Retinal pigment epithelial cell (primary cell): ENCODE measurements around the gene DTX1.

Experiments used
- DNase-seq: peaks from one replicate; pipeline ENCODE4 v3.0.0-alpha.2; 2010; ENCODE audit warnings: low read depth
- H3K4me3 ChIP-seq: 2 replicates; pipeline ENCODE4 v1.5.1; 2011; ENCODE audit warnings: mild to moderate bottlenecking, low read length, control low read depth, moderate library complexity
- CTCF ChIP-seq: conservative IDR thresholded peaks from 2 replicates; pipeline ENCODE4 v1.5.1; 2011; ENCODE audit warnings: low read depth, low read length, control low read depth, inconsistent platforms

DTX1 gene

GRCh38 chr12:113071135-113072112 is 14.9 kb downstream of the DTX1 start:
- DNase-seq = no peak
- H3K4me3 ChIP-seq = no peak overlapping the region
- no peak for TF ChIP-seq CTCF

GRCh38 chr12:113072136-113072535 is 15.6 kb downstream of the DTX1 start:
- no peak for DNase-seq
- H3K4me3 ChIP-seq = no peak overlapping the region
- no peak for TF ChIP-seq CTCF

GRCh38 chr12:113073586-113073985 is 17.1 kb downstream of the DTX1 start:
- DNase-seq = no peak
- H3K4me3 ChIP-seq = no peak overlapping the region
- TF ChIP-seq CTCF = no peak

GRCh38 chr12:113075137-113075683 is 18.7 kb downstream of the DTX1 start:
- no peak for DNase-seq
- no peak for TF ChIP-seq CTCF
- H3K4me3 ChIP-seq = no peak overlapping the region

- DNase-seq = no peak
- TF ChIP-seq CTCF = no peak
- H3K4me3 ChIP-seq = no peak overlapping the region
Measured at GRCh38 chr12:113077057-113077858, 20.7 kb downstream of the DTX1 start.

GRCh38 chr12:113077859-113078255 is 21.3 kb downstream of the DTX1 start:
- no peak overlapping the region for H3K4me3 ChIP-seq
- DNase-seq = no peak
- no peak for TF ChIP-seq CTCF
